Erythroblast (primary cell): ENCODE measurements around the gene CEP164.

ENCODE experiments used
- GATA1 ChIP-seq: IDR thresholded peaks from 2 replicates; pipeline ENCODE4 v1.6.1; 2011; ENCODE audit warnings: low read depth, mild to moderate bottlenecking, control low read depth, low read length, moderate library complexity
- POLR2A ChIP-seq: IDR thresholded peaks from 2 replicates; pipeline ENCODE4 v1.6.1; 2011; ENCODE audit warnings: mild to moderate bottlenecking, low read length

DNA sequence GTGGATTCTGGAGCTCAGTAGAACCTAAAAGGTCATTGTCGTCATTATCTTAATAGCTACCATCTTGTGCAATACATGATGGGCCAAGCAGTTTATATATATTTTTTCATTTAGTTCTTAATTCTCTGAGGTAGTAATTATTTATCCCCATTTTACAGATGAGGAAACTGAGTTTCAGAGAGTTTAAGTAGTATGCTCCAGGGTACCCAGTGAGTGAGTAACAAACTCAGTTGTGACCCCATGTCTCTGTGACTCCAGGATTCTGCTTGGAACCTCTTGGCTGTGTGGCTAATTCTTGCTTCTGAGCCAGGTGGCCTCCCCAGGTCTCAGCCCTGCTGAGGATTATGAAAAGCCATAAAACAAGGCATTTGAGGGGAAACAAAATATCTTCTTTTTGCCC, 82.6 kb downstream of the CEP164 start:
- TF ChIP-seq POLR2A (no peak), GATA1 (no peak)
